B cell (primary cell): ENCODE data around the gene CYTH4. TPM values are rescaled to one million over a fixed set of nuclear protein-coding genes. Genes with fewer than 3 reads are reported as not detected.

Source experiments
- ATAC-seq: fragments of 200-7000 bp; cut with Tn5 transposase; one replicate; pipeline ENCODE4 v1.10.0; 2021; ENCODE audit warnings: low read depth, mild to moderate bottlenecking, moderate number of reproducible peaks, moderate library complexity
- CTCF ChIA-PET: fragments of 350-600 bp; sonication (Branson Sonifier 250); formaldehyde crosslinking; loops from one replicate; lab custom pipeline; 2021; ENCODE audit warnings: antibody characterized with exemption, inconsistent platforms; lab: Charles Lee
- POLR2A ChIA-PET: fragments of 350-600 bp; sonication (Branson Sonifier 250); formaldehyde crosslinking; loops from one replicate; lab custom pipeline; 2021; ENCODE audit warnings: antibody characterized with exemption; lab: Charles Lee
- DNase-seq: peaks from one replicate; pipeline ENCODE4 v3.0.0; 2013
- H2AFZ ChIP-seq: 2 replicates; pipeline ENCODE4 v1.6.1; 2012; ENCODE audit warnings: mild to moderate bottlenecking, low read depth, low read length; ENCODE audit not compliant: insufficient read depth, poor library complexity, severe bottlenecking
- H3K27ac ChIP-seq, 2 donors: 1 replicate in 1 of 2; 2 replicates in 1 of 2; pipeline ENCODE4 v1.5.1; 2012 to 2013; ENCODE audit warnings: low read length in 2 of 2, mild to moderate bottlenecking in 2 of 2, moderate library complexity in 1 of 2
- H3K27me3 ChIP-seq, 4 experiments: fragments of 200-600 bp in 1 of 4; sonication (generic) in 1 of 4; replicated peaks in 1 of 4; 1 replicate in 2 of 4; 2 replicates in 2 of 4; pipeline versions ENCODE4 v1.6.1 to v1.7.0; 2013 to 2016; ENCODE audit warnings: low read length in 3 of 4, mild to moderate bottlenecking in 2 of 4, mixed read lengths in 1 of 4, moderate library complexity in 1 of 4; ENCODE audit not compliant: insufficient read depth in 4 of 4, control insufficient read depth in 3 of 4; ENCODE audit errors: control extremely low read depth in 1 of 4
- H3K36me3 ChIP-seq, 2 experiments: replicated peaks in 1 of 2; 1 replicate in 1 of 2; 2 replicates in 1 of 2; pipeline versions ENCODE4 v1.6.1 to v1.7.1; 2013; ENCODE audit warnings: low read length in 1 of 2; ENCODE audit not compliant: insufficient read depth in 2 of 2, control insufficient read depth in 1 of 2; ENCODE audit errors: control extremely low read depth in 1 of 2, extremely low read depth in 1 of 2
- H3K4me1 ChIP-seq, 2 donors: fragments of 200-600 bp in 1 of 2; sonication (generic) in 1 of 2; 1 replicate in 1 of 2; 2 replicates in 1 of 2; pipeline versions ENCODE4 v1.5.1 to v1.6.1; 2013 to 2017; ENCODE audit warnings: low read length in 2 of 2; ENCODE audit not compliant: control insufficient read depth in 2 of 2, insufficient read depth in 2 of 2
- H3K4me2 ChIP-seq: replicated peaks from 2 replicates; pipeline ENCODE3; 2012; ENCODE audit warnings: mild to moderate bottlenecking, low read depth, low read length; ENCODE audit not compliant: poor library complexity, severe bottlenecking
- H3K4me3 ChIP-seq, 5 experiments: fragments of 200-600 bp in 1 of 5; sonication (generic) in 1 of 5; 1 replicate in 3 of 5; 2 replicates in 2 of 5; pipeline versions ENCODE4 v1.5.1 to v1.7.0; 2011 to 2016; ENCODE audit warnings: low read length in 4 of 5, mild to moderate bottlenecking in 4 of 5, low read depth in 2 of 5, control low read depth in 1 of 5, moderate library complexity in 1 of 5; ENCODE audit not compliant: insufficient read depth in 1 of 5; ENCODE audit errors: control extremely low read depth in 1 of 5, extremely low read depth in 1 of 5
- H3K79me2 ChIP-seq: fragments of 200-600 bp; sonication (generic); one replicate; pipeline ENCODE4 v1.6.0; 2016; ENCODE audit warnings: low read length; ENCODE audit not compliant: control insufficient read depth, insufficient read depth
- H3K9ac ChIP-seq: fragments of 200-600 bp; sonication (generic); 2 replicates; pipeline ENCODE4 v1.6.1; 2017; ENCODE audit warnings: mild to moderate bottlenecking, low read length, moderate library complexity
- H3K9me3 ChIP-seq, 3 donors: one replicate each; pipeline versions ENCODE4 v1.6.1 to v1.7.1; 2013; ENCODE audit warnings: low read length in 2 of 3; ENCODE audit not compliant: control insufficient read depth in 2 of 3, insufficient read depth in 1 of 3; ENCODE audit errors: control extremely low read depth in 1 of 3
- H4K20me1 ChIP-seq: 2 replicates; pipeline ENCODE4 v1.6.0; 2012; ENCODE audit warnings: mild to moderate bottlenecking, low read length; ENCODE audit not compliant: insufficient read depth, control insufficient read depth, poor library complexity, severe bottlenecking
- H3K27ac Mint-ChIP-seq: one replicate; pipeline ENCODE4 v1.8.0; 2021; ENCODE audit warnings: mixed read lengths
- H3K27me3 Mint-ChIP-seq: one replicate; pipeline ENCODE4 v1.8.0; 2021; ENCODE audit warnings: mixed read lengths
- H3K4me1 Mint-ChIP-seq: one replicate; pipeline ENCODE4 v1.8.0; 2021; ENCODE audit warnings: mixed read lengths
- H3K4me3 Mint-ChIP-seq: one replicate; pipeline ENCODE4 v1.8.0; 2021; ENCODE audit warnings: mixed read lengths
- H3K9me3 Mint-ChIP-seq: one replicate; pipeline ENCODE4 v1.8.0; 2022; ENCODE audit warnings: mixed read lengths; ENCODE audit not compliant: insufficient read depth
- CTCF ChIP-seq: fragments of 200-600 bp; IDR thresholded peaks from one replicate; pipeline ENCODE4 v1.8.0; 2022; ENCODE audit warnings: antibody characterized with exemption, mild to moderate bottlenecking
- EZH2 ChIP-seq: IDR thresholded peaks from 2 replicates; pipeline ENCODE4 v1.6.1; 2012; ENCODE audit warnings: borderline replicate concordance, low read depth, mild to moderate bottlenecking, moderate library complexity, low read length; ENCODE audit not compliant: insufficient read depth, poor library complexity, severe bottlenecking
- WGBS: methylation state at CpG from one replicate; pipeline ENCODE4 v1.1.5; 2013; ENCODE audit warnings: missing lambda C conversion rate; ENCODE audit not compliant: insufficient coverage; 5-methylcytosine and 5-hydroxymethylcytosine counted together
- intact Hi-C: fragments of 100-400 bp; cut with micrococcal nuclease; formaldehyde crosslinking; loops from one replicate; pipeline ENCODE4 v1.10.0; 2022
- polyA plus RNA-seq: library from polyadenylated mRNA; depleted of rRNA; stranded (reverse); fragments of >200 nt; gene quantifications from 2 replicates; pipeline ENCODE4 v1.2.3, GENCODE V29; 2012
- total RNA-seq, 2 donors: library from RNA; stranded (reverse); fragments of 120-200 nt in 1 of 2; gene quantifications; 1 replicate in 1 of 2; 2 replicates in 1 of 2; pipeline versions ENCODE4 v1.2.3 to v1.2.4, GENCODE V29; 2013 to 2022

CYTH4 gene
- total and polyA plus RNA-seq, 2 donors (not counting 1 experiment from before 2014, with no cell fraction given), result 98.0 to 154 TPM

- intact Hi-C loops, result no loop called here
- no peaks in the 10 kb centered on the region for H3K9me3 Mint-ChIP-seq
- POLR2A ChIA-PET, result interaction anchor here (0.6 kb wide), 1 partner anchor 1657 kb away, joined by 3 read pairs; no protein-coding TSS in a partner anchor
- CTCF ChIA-PET, result interaction anchor here (0.6 to 5.7 kb wide), 12 partner anchors 13 to 248 kb away, joined by 3 to 76 read pairs (median 4); partner anchors contain the start of genes CYTH4, ELFN2 and MFNG
- TF ChIP-seq EZH2, result no peak
- TF ChIP-seq CTCF, result no peak
- no peak overlapping the region for H3K4me2 ChIP-seq
- H3K27ac ChIP-seq, result no peak overlapping the region
- peaks cover 20 to 29% of the 10 kb centered on the region in 2 donors for H3K4me1 ChIP-seq
- H3K9ac ChIP-seq, result no peak overlapping the region
- H3K4me3 ChIP-seq, result no peak overlapping the region
- H3K9me3 ChIP-seq, result no peaks in the 10 kb centered on the region
- no peak overlapping the region for H3K4me3 Mint-ChIP-seq
- no peak for DNase-seq
- peaks cover 19% of the 10 kb centered on the region for H3K27me3 Mint-ChIP-seq
- WGBS, result 92% methylated on average over 16 of the region's 18 CpGs
- no peak overlapping the region for H2AFZ ChIP-seq
- no peak for ATAC-seq
- H3K36me3 ChIP-seq, result peaks cover 0 to 11% of the 10 kb centered on the region in 2 experiments
- H3K27ac Mint-ChIP-seq, result no peak overlapping the region
- peaks cover 0 to 10% (median 0%) of the 10 kb centered on the region in 4 experiments for H3K27me3 ChIP-seq
- no peaks in the 10 kb centered on the region for H3K79me2 ChIP-seq
- H3K4me1 Mint-ChIP-seq, result peaks cover 27% of the 10 kb centered on the region
- no peaks in the 10 kb centered on the region for H4K20me1 ChIP-seq
Measured at GRCh38 chr22:37318364-37319109, 36.2 kb downstream of the CYTH4 start.

GRCh38 chr22:37319469-37319868, 37.2 kb downstream of the CYTH4 start:
- intact Hi-C loops, result no loop called here
- Histone ChIP-seq H4K20me1 (no peaks in the 10 kb centered on the region), H3K27me3 (peaks cover 0 to 19% (median 5%) of the 10 kb centered on the region in 4 experiments), H3K79me2 (no peaks in the 10 kb centered on the region), H3K4me1 (peaks cover 15 to 22% of the 10 kb centered on the region in 2 donors), H3K4me3 (no peak overlapping the region), H3K9ac (no peak overlapping the region), H3K27ac (no peak overlapping the region), H3K36me3 (peaks cover 0 to 2% of the 10 kb centered on the region in 2 experiments), H2AFZ (no peak overlapping the region), H3K4me2 (no peak overlapping the region), H3K9me3 (peaks cover 0 to 3% (median 0%) of the 10 kb centered on the region in 3 donors)
- DNase-seq (no peak), ATAC-seq (no peak)
- 87% methylated on average over 9 of the region's 10 CpGs for WGBS
- no peak overlapping the region for H3K4me3 Mint-ChIP-seq
- no peaks in the 10 kb centered on the region for H3K9me3 Mint-ChIP-seq
- peaks cover 19% of the 10 kb centered on the region for H3K4me1 Mint-ChIP-seq
- ChIA-PET CTCF (interaction anchor here (1.7 kb wide), 1 partner anchor 110 kb away, joined by 5 read pairs; no protein-coding TSS in a partner anchor), POLR2A (no interaction called here)
- peaks cover 28% of the 10 kb centered on the region for H3K27me3 Mint-ChIP-seq
- TF ChIP-seq CTCF (no peak), EZH2 (no peak)
- no peak overlapping the region for H3K27ac Mint-ChIP-seq
